GM18508 (cell line): ENCODE results near the gene PCP4L1.
"Not testable (repeated sequence)": the region's sequence is repeated elsewhere in the genome, so short reads cannot be mapped to it uniquely, and the experiment has no call there.

Experiments used
- ATAC-seq: cut with Tn5 transposase; IDR thresholded peaks from one replicate; pipeline ENCODE4 v1.9.1; 2021; ENCODE audit warnings: moderate number of reproducible peaks; ENCODE audit not compliant: insufficient read depth, unreplicated experiment

The PCP4L1 gene

DNA sequence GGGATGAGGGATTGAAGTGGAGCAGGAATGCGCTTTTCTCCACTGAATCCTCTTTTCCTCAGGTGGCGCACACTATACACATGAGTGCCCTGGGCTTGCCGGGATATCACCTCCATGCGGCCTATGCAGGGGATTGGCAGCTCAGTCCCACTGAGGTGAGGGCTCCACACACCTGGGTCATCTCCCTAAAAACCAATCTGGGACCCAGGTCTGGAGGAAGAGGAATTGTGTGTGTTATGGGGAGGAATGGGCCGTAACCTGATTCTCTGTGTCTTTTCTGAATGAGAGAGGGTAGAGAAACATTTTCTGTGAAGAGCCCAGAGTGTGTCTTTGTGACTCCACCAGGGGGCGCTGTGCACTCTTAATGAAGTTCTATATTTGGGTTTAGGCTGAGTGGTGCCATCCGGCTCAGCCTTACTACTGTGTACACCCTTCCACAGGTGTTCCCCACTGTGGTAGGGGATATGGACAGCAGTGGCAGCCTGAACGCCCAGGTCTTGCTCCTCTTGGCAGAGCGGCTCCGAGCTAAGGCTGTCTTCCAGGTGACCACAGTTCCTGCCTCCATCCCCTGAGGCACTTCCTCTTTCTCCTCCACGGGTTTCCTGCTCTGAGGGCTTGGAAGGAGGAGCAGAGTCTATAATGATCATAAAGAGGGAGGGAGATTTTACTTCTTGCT, 31.2 kb upstream of the PCP4L1 start:
- no peak for ATAC-seq

DNA sequence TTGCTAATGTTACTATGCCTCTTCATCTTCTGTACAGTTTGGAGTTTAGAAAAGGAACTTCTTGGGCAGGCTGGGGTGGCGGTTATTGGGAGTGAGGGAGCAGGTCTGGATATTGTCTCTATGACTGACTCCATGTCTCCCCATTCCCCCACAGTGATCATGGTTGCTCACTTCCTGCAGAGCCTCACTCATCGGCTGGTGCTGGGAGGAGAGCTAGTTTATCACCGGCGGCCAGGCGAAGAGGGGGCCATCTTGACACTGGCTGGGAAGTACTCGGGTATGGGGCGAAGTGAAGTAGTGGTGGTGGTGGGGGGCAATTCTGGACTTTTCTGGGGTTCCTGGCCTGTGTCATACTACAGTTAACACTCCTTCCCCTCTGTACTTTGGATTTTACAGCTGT, 30.5 kb upstream of the PCP4L1 start:
- ATAC-seq, result no peak

DNA sequence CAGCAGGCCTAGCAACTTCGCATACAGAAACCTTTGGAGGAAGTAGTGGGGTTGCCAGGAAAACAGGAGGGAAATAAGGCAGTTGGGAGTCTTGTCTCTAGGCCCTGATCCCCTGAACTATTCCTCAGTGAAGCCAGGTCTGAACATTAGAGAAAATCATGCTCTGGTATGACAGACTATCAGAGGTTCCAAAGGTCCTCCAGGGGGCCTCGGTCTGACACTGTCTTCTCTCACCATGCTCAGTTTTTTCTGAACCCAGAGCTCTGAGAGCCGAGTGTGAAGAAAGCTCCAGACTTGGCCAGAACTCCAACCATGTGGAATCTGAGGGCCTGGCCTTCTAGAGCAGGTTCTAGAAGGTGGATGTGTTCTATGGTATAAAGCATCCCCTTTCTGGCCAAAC, 28.6 kb upstream of the PCP4L1 start:
- no peak for ATAC-seq

DNA sequence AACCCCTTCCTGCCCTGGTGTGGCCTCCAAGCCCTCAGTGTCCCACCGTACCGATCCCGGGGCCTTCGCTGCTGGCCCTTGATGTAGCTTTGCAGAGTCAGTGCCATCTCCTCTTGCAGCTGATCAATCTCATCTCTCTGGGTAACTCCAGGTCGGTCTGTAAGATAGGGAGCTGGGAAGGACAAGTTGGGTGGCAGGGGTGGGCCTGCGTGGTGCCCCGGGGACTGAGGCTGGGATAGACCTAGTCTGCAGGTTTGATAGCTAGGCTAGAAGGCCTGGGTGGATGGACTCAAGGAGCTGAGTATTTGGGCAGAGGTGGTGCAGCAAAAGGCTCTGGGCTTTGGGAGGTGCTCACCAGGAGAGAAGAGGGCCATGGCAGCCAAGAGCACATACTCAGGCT, 27.8 kb upstream of the PCP4L1 start:
- ATAC-seq, result no peak

DNA sequence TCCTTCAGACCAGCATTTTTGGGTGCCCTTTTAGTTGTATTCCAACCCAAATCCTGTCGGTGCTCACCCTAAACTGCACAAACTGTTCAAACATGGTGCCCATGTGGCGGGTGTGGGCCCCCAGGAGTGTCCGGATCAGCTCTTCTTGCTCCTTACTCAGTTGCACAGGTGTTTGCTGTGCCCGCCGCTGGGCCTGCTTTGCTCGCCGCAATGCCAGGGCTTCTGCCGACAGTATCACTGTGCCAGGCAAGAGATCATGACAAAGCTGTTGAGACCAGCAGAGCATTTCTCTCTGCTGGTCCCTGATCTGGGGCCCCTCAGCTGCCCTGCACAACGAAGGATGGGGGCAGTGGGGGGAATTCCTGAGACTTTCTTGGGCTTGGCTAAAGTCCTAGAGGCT, 25.4 kb upstream of the PCP4L1 start:
- no peak for ATAC-seq

DNA sequence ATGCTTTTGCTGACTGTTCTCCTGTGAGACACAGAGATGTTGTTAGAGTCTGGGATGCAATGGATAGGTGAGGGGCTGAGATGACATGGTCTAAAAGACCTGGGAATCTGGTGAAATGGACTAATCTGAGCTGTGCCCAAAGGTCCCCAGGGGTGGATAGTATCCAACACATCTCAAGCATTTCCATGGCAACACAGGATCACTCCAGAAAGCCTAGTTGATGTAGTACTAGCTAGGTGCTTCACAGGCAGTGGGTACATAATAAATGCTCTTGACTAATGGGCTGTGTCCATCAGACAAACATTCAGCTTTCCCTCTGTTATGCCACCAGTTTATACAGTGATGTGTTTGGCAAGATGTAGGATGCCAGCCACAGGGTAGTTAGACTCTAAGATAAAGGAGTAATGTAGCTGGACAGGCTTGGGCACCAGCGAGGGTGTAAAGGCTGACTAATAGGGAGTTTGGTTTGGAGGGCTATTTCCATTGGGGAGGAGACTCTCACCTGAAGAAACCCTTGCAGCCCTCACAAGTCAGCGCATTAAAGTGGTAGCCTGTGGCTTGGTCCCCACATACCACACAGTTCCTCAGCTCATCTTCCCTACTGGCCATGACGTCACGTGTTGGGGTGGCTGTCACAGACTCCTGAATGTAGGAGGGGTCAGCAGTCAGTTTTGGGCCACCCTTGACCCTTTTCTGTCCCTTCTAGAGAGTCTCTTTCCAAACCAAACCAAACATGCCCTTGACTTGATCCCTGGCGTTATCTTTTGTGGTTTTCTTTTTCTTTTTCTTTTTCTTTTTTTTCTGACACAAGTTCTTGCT, 22.4 kb upstream of the PCP4L1 start:
- no peak for ATAC-seq

DNA sequence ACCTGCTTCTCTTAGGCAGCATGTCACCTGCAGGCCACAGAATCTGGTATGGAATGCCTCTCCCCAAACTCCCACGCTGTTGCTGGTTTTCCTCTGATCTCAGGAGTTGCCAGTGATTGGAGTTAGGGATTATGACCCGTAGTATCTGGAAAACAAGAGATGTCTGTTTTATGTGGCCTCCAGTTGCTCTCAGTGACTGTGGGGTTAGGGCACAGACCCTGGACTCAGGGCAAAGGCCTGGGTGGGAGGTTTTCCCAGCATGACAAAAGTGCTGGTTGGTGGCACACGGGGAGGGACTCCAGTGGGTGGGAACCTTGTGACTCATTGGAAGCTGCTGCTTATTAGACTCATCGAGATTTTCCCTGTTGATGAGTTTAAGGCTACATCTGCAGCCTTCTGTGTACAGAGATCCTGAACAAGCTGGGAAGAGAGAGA, 20.5 kb upstream of the PCP4L1 start, which contains the start of gene NR1I3:
Gene NR1I3, minus strand, starts transcription at position 165 of the 435 bp plus-strand sequence. CDS start 1,638 bp downstream, outside the sequence.
- ATAC-seq, result no peak

DNA sequence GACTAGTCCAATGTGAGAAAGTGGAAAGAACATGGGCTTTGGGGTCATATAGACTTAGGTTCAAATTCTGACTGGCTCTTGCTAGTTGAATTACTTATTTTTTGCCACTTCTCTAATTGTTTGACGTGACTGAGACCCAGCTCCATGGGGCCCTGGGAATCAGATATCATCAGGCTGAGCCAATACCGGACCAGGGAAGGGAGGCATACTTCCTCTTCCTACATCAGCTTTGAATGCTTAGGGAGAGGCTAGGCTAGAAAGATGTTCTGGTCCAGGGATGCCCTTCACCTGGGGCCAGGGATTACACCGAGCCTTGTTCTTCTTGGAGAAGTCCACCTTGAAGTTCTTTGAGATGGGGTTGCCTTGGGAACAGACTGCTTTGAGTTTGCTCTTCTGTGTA, 16.9 kb upstream of the PCP4L1 start:
- ATAC-seq, result no peak

DNA sequence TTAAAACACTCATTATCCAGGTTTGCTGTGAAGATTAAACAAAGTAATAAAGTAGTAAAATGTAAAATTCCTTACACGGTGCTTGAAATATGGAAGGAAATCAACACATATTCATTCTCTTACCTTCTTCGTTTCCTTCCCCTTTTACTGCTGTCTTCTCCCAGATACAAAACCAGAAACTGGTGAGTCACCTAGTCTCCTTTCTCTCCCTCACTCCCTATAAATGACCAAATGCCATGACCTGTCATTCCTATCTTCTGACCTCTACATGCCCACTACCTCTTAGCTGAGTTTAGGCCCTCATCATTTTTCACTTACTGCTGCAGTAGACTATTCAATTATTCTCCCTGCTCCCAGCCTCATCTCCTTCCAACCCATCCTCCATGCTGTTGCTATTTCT, 16.2 kb upstream of the PCP4L1 start:
- no peak for ATAC-seq

DNA sequence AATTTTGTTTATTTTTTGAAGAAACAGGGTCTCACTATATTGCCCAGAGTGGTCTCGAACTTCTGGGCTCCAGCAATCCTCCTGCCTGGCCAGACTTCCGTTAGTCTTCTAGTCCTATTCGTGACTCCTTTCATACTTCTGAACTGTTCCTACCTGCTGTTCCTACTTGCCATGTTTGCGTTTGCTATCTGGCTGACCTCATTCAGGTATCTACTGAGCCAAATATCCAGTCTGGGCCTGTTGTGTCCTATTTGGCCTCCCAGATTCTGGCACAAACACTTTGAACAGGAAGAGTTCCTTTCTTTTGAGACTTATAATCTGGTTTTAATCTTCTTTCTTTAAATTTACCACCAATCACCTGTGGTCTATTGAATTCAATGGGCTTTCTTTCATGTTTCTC, 13.7 kb upstream of the PCP4L1 start:
- ATAC-seq, result no peak

DNA sequence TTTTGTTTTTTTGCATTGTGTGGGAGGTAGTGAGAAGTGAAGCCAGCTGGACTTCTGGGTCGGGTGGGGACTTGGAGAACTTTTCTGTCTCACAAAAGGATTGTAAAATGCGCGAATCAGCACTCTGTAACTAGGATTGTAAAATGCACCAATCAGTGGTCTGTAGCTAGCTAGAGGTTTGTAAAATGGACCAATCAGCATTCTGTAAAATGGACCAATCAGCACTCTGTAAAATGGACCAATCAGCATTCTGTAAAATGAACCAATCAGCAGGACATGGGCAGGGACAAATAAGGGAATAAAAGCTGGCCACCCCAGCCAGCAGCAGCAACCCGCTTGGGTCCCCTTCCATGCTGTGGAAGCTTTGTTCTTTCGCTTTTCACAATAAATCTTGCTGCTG, 8.4 kb upstream of the PCP4L1 start:
- ATAC-seq, result not testable (repeated sequence)

DNA sequence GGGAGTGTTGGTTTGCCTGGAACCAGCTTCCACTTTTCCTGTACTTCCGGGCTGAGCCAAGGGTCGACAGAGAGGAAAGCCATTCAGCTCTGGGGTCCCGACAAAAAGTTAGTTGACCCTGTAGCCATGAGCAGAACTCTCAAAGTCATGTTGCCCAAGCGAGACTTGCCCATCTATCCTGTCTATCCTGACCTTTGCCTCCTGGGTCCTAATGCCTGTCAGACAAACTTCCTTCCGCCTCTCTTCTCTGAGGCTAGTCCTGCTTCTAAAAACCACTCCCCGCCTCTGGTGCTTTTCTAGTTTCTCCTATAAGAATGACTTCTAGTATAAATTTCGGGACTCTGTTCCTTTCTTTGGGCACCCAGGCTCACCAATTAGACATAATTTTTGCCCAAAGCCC, 7.7 kb upstream of the PCP4L1 start:
- no peak for ATAC-seq

DNA sequence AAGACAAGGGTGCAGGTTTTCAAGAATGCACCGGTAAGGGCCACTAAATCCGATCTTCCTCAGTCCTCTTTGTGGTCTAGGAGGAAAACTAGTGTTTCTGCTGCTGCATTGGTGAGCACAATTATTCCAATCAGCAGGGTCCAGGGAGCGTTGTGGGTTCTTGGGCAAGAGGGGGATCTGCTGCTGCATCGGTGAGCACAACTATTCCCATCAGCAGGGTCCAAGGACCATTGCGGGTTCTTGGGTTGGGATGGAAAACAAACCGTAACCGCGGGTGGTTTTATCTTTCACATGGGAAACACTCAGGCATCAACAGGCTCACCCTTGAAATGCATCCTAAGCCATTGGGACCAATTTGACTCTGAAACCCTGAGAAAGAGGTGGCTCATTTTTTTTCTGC, 7.0 kb upstream of the PCP4L1 start:
- ATAC-seq, result no peak

DNA sequence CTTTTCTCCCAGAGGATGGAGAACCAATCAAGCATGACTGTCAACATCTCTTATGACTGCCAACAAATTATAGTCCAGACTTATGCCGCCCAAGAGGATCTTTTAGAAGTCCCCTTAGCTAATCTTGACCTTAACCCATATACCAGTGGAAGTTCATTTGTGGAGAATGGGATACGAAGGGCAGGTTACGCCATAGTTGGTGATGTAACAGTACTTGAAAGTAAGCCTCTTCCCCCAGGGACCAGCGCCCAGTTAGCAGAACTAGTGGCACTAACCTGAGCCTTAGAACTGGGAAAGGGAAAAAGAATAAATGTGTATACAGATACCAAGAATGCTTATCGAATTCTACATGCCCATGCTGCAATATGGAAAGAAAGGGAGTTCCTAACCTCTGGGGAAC, 3.2 kb upstream of the PCP4L1 start:
- not testable (repeated sequence) for ATAC-seq

DNA sequence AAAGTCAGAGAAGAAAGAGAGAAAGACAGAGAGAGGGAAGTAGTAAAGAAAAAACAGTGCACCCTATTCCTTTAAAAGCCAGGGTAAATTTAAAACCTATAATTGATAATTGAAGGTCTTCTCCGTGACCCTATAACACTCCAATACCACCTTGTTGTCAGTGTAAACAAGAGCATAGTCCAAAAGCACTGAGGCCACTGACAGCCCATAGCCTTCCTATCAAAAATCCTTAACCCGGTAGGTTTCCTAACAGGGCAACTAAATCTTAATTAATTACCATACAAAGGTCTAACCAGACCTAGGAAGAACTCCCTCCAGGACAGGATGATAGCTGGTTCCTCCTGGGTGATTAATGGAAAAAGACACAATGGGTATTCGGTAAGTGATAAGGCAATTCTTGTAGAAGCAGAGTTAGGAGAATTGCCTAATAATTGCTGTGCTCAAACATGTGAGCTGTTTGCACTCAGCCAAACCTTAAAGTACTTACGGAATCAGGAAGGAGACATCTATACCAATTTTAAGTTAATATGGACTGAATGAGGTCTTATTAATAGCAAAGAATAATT, 2.5 kb upstream of the PCP4L1 start:
- ATAC-seq, result not testable (repeated sequence)

DNA sequence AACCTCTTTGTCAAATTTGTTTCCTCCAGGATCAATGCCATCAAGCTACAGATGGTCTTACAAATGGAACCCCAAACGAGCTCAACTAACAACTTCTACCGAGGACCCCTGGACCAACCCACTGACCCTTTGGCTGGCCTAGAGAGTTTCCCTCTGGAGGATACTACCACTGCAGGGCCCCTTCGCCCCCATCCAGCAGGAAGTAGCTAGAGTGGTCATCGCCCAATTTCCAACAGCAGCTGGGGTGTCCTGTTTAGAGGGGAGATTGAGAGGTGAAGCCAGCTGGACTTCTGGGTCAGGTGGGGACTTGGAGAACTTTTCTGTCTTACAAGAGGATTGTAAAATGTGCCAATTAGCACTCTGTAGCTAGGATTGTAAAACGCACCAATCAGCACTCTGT, 1.4 kb upstream of the PCP4L1 start:
- ATAC-seq, result not testable (repeated sequence)

DNA sequence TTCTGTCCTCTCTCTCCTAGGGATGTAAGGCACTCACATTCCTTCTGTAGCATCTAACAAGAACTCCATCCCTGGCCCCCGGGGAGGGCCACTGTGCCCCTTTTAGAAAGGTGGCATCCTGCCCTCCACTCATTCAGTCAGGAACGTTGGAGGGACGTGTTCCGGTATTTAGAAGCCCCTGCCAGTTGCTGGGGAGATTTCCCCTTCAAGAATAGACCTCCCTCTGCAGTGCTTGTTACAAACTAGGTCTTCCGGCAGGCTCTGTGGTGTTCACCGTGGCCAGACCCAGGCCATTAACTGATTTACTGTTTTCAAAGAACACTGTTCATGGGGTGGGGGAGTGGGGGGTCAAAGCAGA, 779 bp downstream of the PCP4L1 start:
- no peak for ATAC-seq

DNA sequence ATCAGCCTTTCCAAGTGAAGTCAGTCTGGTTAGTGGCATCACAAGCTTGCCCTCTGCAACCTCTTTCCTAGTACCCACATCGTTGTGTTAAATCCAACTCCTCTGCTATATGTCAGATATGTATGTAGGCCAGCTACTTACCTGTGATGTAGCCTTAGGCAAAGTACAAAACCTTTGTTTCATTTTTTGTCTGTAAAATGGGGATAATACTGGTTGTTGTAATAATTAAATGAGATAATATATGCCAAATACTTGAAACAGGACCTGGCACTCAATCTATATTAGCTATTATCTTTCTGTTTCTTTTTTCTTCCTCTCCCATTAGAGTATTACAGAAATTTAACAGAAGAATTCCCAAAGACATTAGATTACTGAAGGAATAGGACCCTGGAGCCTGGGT, 1.2 kb downstream of the PCP4L1 start:
- ATAC-seq, result no peak

DNA sequence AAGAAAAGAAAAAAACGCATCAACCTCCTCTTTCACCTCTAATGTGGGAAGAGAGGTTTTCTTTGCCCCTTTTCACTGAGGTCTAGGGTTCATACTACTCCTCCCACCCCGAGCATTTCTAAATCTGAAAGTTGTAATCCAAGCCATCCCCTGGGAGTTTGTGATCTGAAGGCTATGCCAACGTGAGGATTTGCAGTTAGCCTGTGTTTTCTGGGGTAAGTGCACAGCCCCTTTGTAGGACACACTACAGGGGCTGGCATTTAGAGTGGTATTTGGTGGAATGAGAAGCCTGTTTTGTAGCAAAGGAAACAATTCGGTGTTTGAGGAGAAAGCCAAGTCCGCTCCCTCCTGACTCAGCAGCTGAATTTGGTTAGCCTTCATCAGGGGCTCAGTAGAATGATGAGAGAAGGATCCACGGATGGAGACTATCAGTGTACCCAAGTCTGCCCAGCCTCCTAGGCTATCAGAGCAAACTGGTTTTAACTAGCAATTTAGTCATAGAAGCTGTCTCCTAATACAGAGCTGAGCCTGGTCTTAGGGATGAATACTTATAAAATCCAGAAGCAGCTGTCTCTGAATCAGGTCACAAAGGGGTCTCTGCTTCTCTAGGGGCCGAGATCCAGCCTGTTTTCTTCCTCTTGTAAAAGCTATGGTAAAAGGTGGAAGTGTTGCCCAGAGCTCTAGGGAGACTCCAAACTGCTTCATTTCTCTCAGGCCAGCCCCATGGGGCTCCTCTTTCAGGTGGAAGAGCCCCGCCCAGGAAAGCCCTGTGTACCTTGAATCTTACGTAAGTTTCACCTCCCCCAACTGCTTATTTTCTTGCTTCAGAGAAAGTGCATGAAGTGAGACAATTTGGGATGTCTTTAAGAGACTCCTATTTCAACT, 2.1 kb downstream of the PCP4L1 start:
- ATAC-seq, result no peak
